Measurements from ENCODE around the gene OGT. TPM values are rescaled to one million over a fixed set of nuclear protein-coding genes. Genes with fewer than 3 reads are reported as not detected.

The OGT gene
- total RNA-seq, 1 experiment from 2014 or later, result 143 TPM

DNA sequence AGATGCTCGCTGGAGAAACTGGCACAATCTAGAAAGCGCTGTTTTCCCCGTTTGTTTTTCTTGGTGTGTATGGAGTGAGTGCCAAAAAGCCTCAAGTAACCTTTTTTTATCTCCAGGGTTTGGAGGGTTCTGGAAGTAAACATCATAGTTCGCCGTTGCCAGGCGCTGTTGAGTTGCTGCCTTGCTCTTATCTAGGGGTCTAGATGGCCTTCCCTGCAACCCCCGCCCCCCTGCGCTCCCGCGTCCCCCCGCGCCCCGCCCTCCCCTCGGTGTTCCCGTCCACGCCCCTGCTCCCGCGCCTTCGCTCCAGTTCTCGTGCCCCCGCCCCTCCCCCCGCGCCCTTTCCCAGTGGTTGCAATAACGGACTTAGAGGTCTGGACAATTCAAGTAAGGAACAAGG, 44.8 kb downstream of the OGT start:
- CTCF ChIA-PET, result no interaction called here
- Histone ChIP-seq H3K4me1 (ENCODE audit: control insufficient read depth in 1 of 2, insufficient read depth in 2 of 2, low read length in 2 of 2) (no peaks in the 10 kb centered on the region), H3K4me2 (ENCODE audit: low read length) (no peak overlapping the region), H3K9me3 (ENCODE audit: control insufficient read depth in 1 of 2, insufficient read depth in 1 of 2, low read depth in 1 of 2, low read length in 2 of 2) (no peaks in the 10 kb centered on the region), H3K4me3 (replicated peaks in 1 of 2; ENCODE audit: low read depth in 1 of 2, low read length in 2 of 2) (no peak overlapping the region), H4K20me1 (ENCODE audit: insufficient read depth) (no peaks in the 10 kb centered on the region), H2AFZ (ENCODE audit: low read depth, low read length, poor library complexity, severe bottlenecking) (no peak overlapping the region), H3K9ac (ENCODE audit: low read length) (no peak overlapping the region), H3K9me2 (ENCODE audit: insufficient read depth) (no peaks in the 10 kb centered on the region), H3K27me3 (ENCODE audit: insufficient read depth, low read length) (no peaks in the 10 kb centered on the region), H3K36me3 (ENCODE audit: control insufficient read depth in 1 of 2, insufficient read depth in 2 of 2, low read length in 2 of 2) (peaks cover 5 to 11% of the 10 kb centered on the region in 2 experiments), H3K79me2 (ENCODE audit: insufficient read depth, low read length) (no peaks in the 10 kb centered on the region), H3K27ac (ENCODE audit: low read depth, low read length) (no peak overlapping the region)
- intact Hi-C loops (cut with micrococcal nuclease), result no loop called here
- BruUV-seq (replicated peaks), result no TSS peak
- ATAC-seq (no peak), DNase-seq (ENCODE audit: low read depth, low spot score) (no peak)
- no peak for TF ChIP-seq JUND (IDR thresholded peaks at IDR 0.05)
- TF ChIP-seq SIN3A (IDR thresholded peaks at IDR 0.05; ENCODE audit: low read depth), result no peak
- TF ChIP-seq EZH2phosphoT487 (IDR thresholded peaks at IDR 0.05; ENCODE audit: borderline replicate concordance), result no peak
- TF ChIP-seq ELF1 (IDR thresholded peaks at IDR 0.05; ENCODE audit: borderline replicate concordance, low read depth), result no peak
- no peak for TF ChIP-seq ZFX (IDR thresholded peaks at IDR 0.05)
- no peak for TF ChIP-seq CBX3 (IDR thresholded peaks at IDR 0.05; ENCODE audit: low read depth)
- no peak for TF ChIP-seq EGR1 (IDR thresholded peaks at IDR 0.05; ENCODE audit: low read depth)
- TF ChIP-seq, protein P1, sequence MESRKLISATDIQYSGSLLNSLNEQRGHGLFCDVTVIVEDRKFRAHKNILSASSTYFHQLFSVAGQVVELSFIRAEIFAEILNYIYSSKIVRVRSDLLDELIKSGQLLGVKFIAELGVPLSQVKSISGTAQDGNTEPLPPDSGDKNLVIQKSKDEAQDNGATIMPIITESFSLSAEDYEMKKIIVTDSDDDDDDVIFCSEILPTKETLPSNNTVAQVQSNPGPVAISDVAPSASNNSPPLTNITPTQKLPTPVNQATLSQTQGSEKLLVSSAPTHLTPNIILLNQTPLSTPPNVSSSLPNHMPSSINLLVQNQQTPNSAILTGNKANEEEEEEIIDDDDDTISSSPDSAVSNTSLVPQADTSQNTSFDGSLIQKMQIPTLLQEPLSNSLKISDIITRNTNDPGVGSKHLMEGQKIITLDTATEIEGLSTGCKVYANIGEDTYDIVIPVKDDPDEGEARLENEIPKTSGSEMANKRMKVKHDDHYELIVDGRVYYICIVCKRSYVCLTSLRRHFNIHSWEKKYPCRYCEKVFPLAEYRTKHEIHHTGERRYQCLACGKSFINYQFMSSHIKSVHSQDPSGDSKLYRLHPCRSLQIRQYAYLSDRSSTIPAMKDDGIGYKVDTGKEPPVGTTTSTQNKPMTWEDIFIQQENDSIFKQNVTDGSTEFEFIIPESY (IDR thresholded peaks at IDR 0.05; ENCODE audit: extremely low read depth, insufficient replicate concordance, low read length), result no peak
- TF ChIP-seq, protein P2, sequence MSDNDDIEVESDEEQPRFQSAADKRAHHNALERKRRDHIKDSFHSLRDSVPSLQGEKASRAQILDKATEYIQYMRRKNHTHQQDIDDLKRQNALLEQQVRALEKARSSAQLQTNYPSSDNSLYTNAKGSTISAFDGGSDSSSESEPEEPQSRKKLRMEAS (IDR thresholded peaks at IDR 0.05), result no peak
- no peak for TF ChIP-seq SP1 (IDR thresholded peaks at IDR 0.05; ENCODE audit: low read depth)
- no peak for TF ChIP-seq YY1 (IDR thresholded peaks at IDR 0.05; ENCODE audit: extremely low read depth, insufficient replicate concordance, low read depth, low read length)
- no peak for TF ChIP-seq TCF7L2 (IDR thresholded peaks at IDR 0.05; ENCODE audit: borderline replicate concordance, extremely low read depth, insufficient read depth, insufficient read length)
- TF ChIP-seq RAD21 (IDR thresholded peaks at IDR 0.05; ENCODE audit: low read depth), result no peak
- TF ChIP-seq POLR2A (IDR thresholded peaks at IDR 0.05; ENCODE audit: borderline replicate concordance, extremely low read depth, insufficient read depth, insufficient read length), result no peak
- no peak for TF ChIP-seq ATF3 (IDR thresholded peaks at IDR 0.05)
- TF ChIP-seq, protein P3, sequence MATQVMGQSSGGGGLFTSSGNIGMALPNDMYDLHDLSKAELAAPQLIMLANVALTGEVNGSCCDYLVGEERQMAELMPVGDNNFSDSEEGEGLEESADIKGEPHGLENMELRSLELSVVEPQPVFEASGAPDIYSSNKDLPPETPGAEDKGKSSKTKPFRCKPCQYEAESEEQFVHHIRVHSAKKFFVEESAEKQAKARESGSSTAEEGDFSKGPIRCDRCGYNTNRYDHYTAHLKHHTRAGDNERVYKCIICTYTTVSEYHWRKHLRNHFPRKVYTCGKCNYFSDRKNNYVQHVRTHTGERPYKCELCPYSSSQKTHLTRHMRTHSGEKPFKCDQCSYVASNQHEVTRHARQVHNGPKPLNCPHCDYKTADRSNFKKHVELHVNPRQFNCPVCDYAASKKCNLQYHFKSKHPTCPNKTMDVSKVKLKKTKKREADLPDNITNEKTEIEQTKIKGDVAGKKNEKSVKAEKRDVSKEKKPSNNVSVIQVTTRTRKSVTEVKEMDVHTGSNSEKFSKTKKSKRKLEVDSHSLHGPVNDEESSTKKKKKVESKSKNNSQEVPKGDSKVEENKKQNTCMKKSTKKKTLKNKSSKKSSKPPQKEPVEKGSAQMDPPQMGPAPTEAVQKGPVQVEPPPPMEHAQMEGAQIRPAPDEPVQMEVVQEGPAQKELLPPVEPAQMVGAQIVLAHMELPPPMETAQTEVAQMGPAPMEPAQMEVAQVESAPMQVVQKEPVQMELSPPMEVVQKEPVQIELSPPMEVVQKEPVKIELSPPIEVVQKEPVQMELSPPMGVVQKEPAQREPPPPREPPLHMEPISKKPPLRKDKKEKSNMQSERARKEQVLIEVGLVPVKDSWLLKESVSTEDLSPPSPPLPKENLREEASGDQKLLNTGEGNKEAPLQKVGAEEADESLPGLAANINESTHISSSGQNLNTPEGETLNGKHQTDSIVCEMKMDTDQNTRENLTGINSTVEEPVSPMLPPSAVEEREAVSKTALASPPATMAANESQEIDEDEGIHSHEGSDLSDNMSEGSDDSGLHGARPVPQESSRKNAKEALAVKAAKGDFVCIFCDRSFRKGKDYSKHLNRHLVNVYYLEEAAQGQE (IDR thresholded peaks at IDR 0.05; ENCODE audit: low read depth), result no peak
- no peak for TF ChIP-seq ZNF274 (IDR thresholded peaks at IDR 0.05; ENCODE audit: low read depth, low read length)
- no peak for TF ChIP-seq POLR2AphosphoS5 (IDR thresholded peaks at IDR 0.05; ENCODE audit: low read depth, low read length)
- RAD21 ChIA-PET (ENCODE audit: low non-redundant PET in 1 of 2, low total read pairs in 2 of 2, uncharacterized antibody in 2 of 2, unreplicated experiment in 2 of 2), result no interaction called here
- POLR2A ChIA-PET, result no interaction called here

Data from HCT116 (cell line).